HCT116 (cell line): ENCODE data around the gene NDUFS4.

Experiments used
- CEBPB ChIP-seq: IDR thresholded peaks from 2 replicates; pipeline ENCODE4 v1.6.1; 2012; ENCODE audit warnings: low read depth
- CTCF ChIP-seq, 3 experiments: fragments of 200-600 bp in 1 of 3; sonication (generic) in 1 of 3; IDR thresholded peaks in 2 of 3; conservative IDR thresholded peaks in 1 of 3; 2 replicates each; pipeline ENCODE4 v1.5.1; 2012 to 2017; ENCODE audit warnings: low read depth in 2 of 3, low read length in 2 of 3, antibody characterized with exemption in 1 of 3, borderline replicate concordance in 1 of 3, control low read depth in 1 of 3, mild to moderate bottlenecking in 1 of 3, mixed read lengths in 1 of 3, mixed run types in 1 of 3, moderate library complexity in 1 of 3; ENCODE audit not compliant: insufficient read depth in 1 of 3
- ELF1 ChIP-seq: IDR thresholded peaks from 2 replicates; pipeline ENCODE4 v1.6.1; 2012; ENCODE audit warnings: low read depth, borderline replicate concordance
- EZH2 ChIP-seq: fragments of 200-600 bp; sonication (generic); IDR thresholded peaks from 2 replicates; pipeline ENCODE4 v1.6.1; 2017; ENCODE audit warnings: antibody characterized with exemption, mixed run types
- MAX ChIP-seq: IDR thresholded peaks from 2 replicates; pipeline ENCODE4 v1.6.1; 2012
- POLR2A ChIP-seq: IDR thresholded peaks from 2 replicates; pipeline ENCODE4 v1.7.0; 2011; ENCODE audit warnings: borderline replicate concordance; ENCODE audit not compliant: insufficient read depth, insufficient read length; ENCODE audit errors: extremely low read depth
- POLR2AphosphoS5 ChIP-seq: IDR thresholded peaks from 2 replicates; pipeline ENCODE4 v1.6.1; 2011; ENCODE audit warnings: mild to moderate bottlenecking, low read depth, low read length, moderate library complexity
- ZFX ChIP-seq: fragments of 450-650 bp; IDR thresholded peaks from 2 replicates; pipeline ENCODE4 v1.6.1; 2017
- ZNF274 ChIP-seq: fragments of 200-500 bp; sonication (Bioruptor generic); IDR thresholded peaks from 2 replicates; pipeline ENCODE4 v1.6.1; 2014; ENCODE audit warnings: mild to moderate bottlenecking, low read depth, low read length, inconsistent platforms

- no peak for TF ChIP-seq CTCF (IDR thresholded peaks at IDR 0.05 in 2 of 3, conservative IDR thresholded peaks at IDR 0.05 in 1 of 3; ENCODE audit: borderline replicate concordance in 1 of 3, insufficient read depth in 1 of 3, low read depth in 2 of 3, low read length in 2 of 3)
- TF ChIP-seq ZNF274 = no peak
- TF ChIP-seq POLR2AphosphoS5 = peak; percentile 89
- TF ChIP-seq POLR2A = peak; percentile 65
- no peak for TF ChIP-seq EZH2
- no peak for TF ChIP-seq MAX
- TF ChIP-seq CEBPB = peak; percentile 100
- peak; percentile 75 for TF ChIP-seq ZFX
- peak; percentile 30; the same call in 1 of the 2 replicates for TF ChIP-seq ELF1
These were observed at the start of gene NDUFS4 for GRCh38 chr5:53560506-53561191.
